H1 (cell line): ENCODE measurements around the gene CROT. TPM values are rescaled to one million over a fixed set of nuclear protein-coding genes. Genes with fewer than 3 reads are reported as not detected.

Source experiments
- CTCF ChIA-PET: fragments of 300-600 bp; sonication (Branson Sonifier 250); formaldehyde crosslinking; loops from one replicate; lab custom pipeline; 2021; ENCODE audit not compliant: partially characterized antibody; lab: Charles Lee
- POLR2A ChIA-PET: fragments of 300-600 bp; sonication (Branson Sonifier 250); formaldehyde crosslinking; loops from one replicate; lab custom pipeline; 2021; ENCODE audit warnings: inconsistent platforms; ENCODE audit not compliant: partially characterized antibody; lab: Charles Lee
- DNase-seq, 2 experiments: peaks; one replicate each; pipeline versions ENCODE4 v3.0.0 to v3.0.0-alpha.2; 2010 to 2022; ENCODE audit warnings: low spot score in 2 of 2, low read depth in 1 of 2, mixed read lengths in 1 of 2
- FAIRE-seq: peaks from 2 replicates; lab custom pipeline; 2011; peaks lifted over from hg19 to GRCh38; lab: Jason Lieb, UNC
- H2AFZ ChIP-seq: 2 replicates; pipeline ENCODE4 v1.8.1; 2012; ENCODE audit warnings: low read length, inconsistent platforms
- H2AK5ac ChIP-seq: 2 replicates; pipeline ENCODE4 v1.6.1; 2013; ENCODE audit warnings: low read depth, low read length
- H2BK120ac ChIP-seq: replicated peaks from 2 replicates; pipeline ENCODE3; 2013; ENCODE audit warnings: low read depth, low read length, inconsistent platforms
- H2BK12ac ChIP-seq: 2 replicates; pipeline ENCODE4 v1.6.1; 2013; ENCODE audit warnings: low read depth, low read length
- H2BK15ac ChIP-seq: 2 replicates; pipeline ENCODE4 v1.6.1; 2013; ENCODE audit warnings: low read length
- H2BK20ac ChIP-seq: 2 replicates; pipeline ENCODE4 v1.6.1; 2013; ENCODE audit warnings: low read length
- H2BK5ac ChIP-seq: 2 replicates; pipeline ENCODE4 v1.6.1; 2013; ENCODE audit warnings: low read depth, low read length
- H3K14ac ChIP-seq: 2 replicates; pipeline ENCODE4 v1.6.1; 2013; ENCODE audit warnings: inconsistent platforms; ENCODE audit not compliant: insufficient read length
- H3K18ac ChIP-seq: 2 replicates; pipeline ENCODE4 v1.6.1; 2013; ENCODE audit warnings: low read length; ENCODE audit errors: extremely low read depth
- H3K23ac ChIP-seq: 2 replicates; pipeline ENCODE4 v1.6.1; 2013; ENCODE audit warnings: inconsistent platforms; ENCODE audit not compliant: insufficient read length
- H3K23me2 ChIP-seq: 2 replicates; pipeline ENCODE4 v1.6.1; 2013; ENCODE audit warnings: low read depth, low read length
- H3K27ac ChIP-seq: 2 replicates; pipeline ENCODE4 v1.6.1; 2011; ENCODE audit warnings: low read depth, low read length, inconsistent platforms
- H3K27me3 ChIP-seq, 4 experiments: replicated peaks in 1 of 4; 1 replicate in 1 of 4; 2 replicates in 3 of 4; pipeline versions ENCODE4 v1.6.1 to v1.8.1; 2011 to 2013; ENCODE audit warnings: low read length in 3 of 4, mild to moderate bottlenecking in 3 of 4, inconsistent platforms in 2 of 4, mixed read lengths in 2 of 4, moderate library complexity in 1 of 4; ENCODE audit not compliant: control insufficient read depth in 3 of 4, insufficient read depth in 3 of 4; ENCODE audit errors: extremely low read depth in 1 of 4
- H3K36me3 ChIP-seq, 4 experiments: 2 replicates each; pipeline versions ENCODE4 v1.6.1 to v1.8.1; 2011 to 2013; ENCODE audit warnings: mild to moderate bottlenecking in 4 of 4, low read length in 3 of 4, moderate library complexity in 2 of 4, control low read depth in 1 of 4, inconsistent platforms in 1 of 4; ENCODE audit not compliant: insufficient read depth in 4 of 4, control insufficient read depth in 2 of 4
- H3K4ac ChIP-seq: replicated peaks from 2 replicates; pipeline ENCODE3; 2013; ENCODE audit warnings: low read length, low read depth, mixed read lengths, inconsistent platforms; ENCODE audit not compliant: insufficient read length
- H3K4me1 ChIP-seq, 4 experiments: replicated peaks in 1 of 4; 1 replicate in 1 of 4; 2 replicates in 3 of 4; pipeline versions ENCODE4 v1.6.1 to v1.8.1; 2011 to 2013; ENCODE audit warnings: low read length in 3 of 4, inconsistent platforms in 2 of 4, mixed read lengths in 1 of 4; ENCODE audit not compliant: insufficient read depth in 4 of 4, control insufficient read depth in 3 of 4
- H3K4me2 ChIP-seq, 2 experiments: 2 replicates each; pipeline versions ENCODE4 v1.6.1 to v1.8.1; 2011 to 2013; ENCODE audit warnings: low read depth in 2 of 2, low read length in 2 of 2, control low read depth in 1 of 2, inconsistent platforms in 1 of 2, mild to moderate bottlenecking in 1 of 2; ENCODE audit not compliant: insufficient read depth in 1 of 2
- H3K4me3 ChIP-seq, 4 experiments: fragments of 200-600, 300-600 bp in 1 of 4; sonication (generic), shearing (Covaris generic), sonication (Bioruptor Twin) in 1 of 4; 2 replicates each; pipeline versions ENCODE4 v1.5.1 to v1.8.1; 2011 to 2016; ENCODE audit warnings: low read length in 4 of 4, low read depth in 3 of 4, control low read depth in 2 of 4, inconsistent platforms in 2 of 4, mild to moderate bottlenecking in 2 of 4, mixed read lengths in 1 of 4, moderate library complexity in 1 of 4; ENCODE audit not compliant: insufficient read depth in 2 of 4; ENCODE audit errors: extremely low read depth in 1 of 4
- H3K56ac ChIP-seq: replicated peaks from 2 replicates; pipeline ENCODE3; 2013; ENCODE audit warnings: low read depth, mild to moderate bottlenecking, mixed read lengths, low read length, inconsistent platforms; ENCODE audit not compliant: insufficient read length
- H3K79me1 ChIP-seq: 2 replicates; pipeline ENCODE4 v1.6.1; 2013; ENCODE audit warnings: low read depth, low read length, control low read depth
- H3K79me2 ChIP-seq, 2 experiments: 2 replicates each; pipeline versions ENCODE4 v1.6.1 to v1.8.1; 2012 to 2013; ENCODE audit warnings: low read length in 2 of 2, mild to moderate bottlenecking in 2 of 2, inconsistent platforms in 1 of 2; ENCODE audit not compliant: insufficient read depth in 2 of 2, control insufficient read depth in 1 of 2
- H3K9ac ChIP-seq, 4 experiments: replicated peaks in 1 of 4; 1 replicate in 1 of 4; 2 replicates in 3 of 4; pipeline versions ENCODE4 v1.6.1 to v1.8.1; 2011 to 2013; ENCODE audit warnings: low read depth in 3 of 4, low read length in 3 of 4, control low read depth in 2 of 4, mild to moderate bottlenecking in 2 of 4, moderate library complexity in 2 of 4, inconsistent platforms in 1 of 4; ENCODE audit errors: extremely low read depth in 1 of 4
- H3K9me3 ChIP-seq, 2 experiments: 2 replicates each; pipeline versions ENCODE4 v1.6.1 to v1.8.1; 2012 to 2013; ENCODE audit warnings: mild to moderate bottlenecking in 2 of 2, moderate library complexity in 2 of 2, control low read depth in 1 of 2, inconsistent platforms in 1 of 2, low read depth in 1 of 2, low read length in 1 of 2, mixed read lengths in 1 of 2; ENCODE audit not compliant: insufficient read depth in 2 of 2
- H4K20me1 ChIP-seq, 2 experiments: replicated peaks in 1 of 2; 2 replicates each; pipeline versions ENCODE3 to v1.8.1; 2011 to 2013; ENCODE audit warnings: inconsistent platforms in 2 of 2, low read length in 2 of 2, mild to moderate bottlenecking in 1 of 2; ENCODE audit not compliant: insufficient read depth in 2 of 2, control insufficient read depth in 1 of 2
- H4K5ac ChIP-seq: 2 replicates; pipeline ENCODE4 v1.6.1; 2013; ENCODE audit warnings: low read length, low read depth, mixed read lengths, inconsistent platforms; ENCODE audit not compliant: insufficient read length
- H4K8ac ChIP-seq: 2 replicates; pipeline ENCODE4 v1.8.0; 2013; ENCODE audit warnings: mild to moderate bottlenecking, moderate library complexity, low read length, inconsistent platforms; ENCODE audit not compliant: insufficient read depth; ENCODE audit errors: extremely low read depth
- H4K91ac ChIP-seq: replicated peaks from 2 replicates; pipeline ENCODE3; 2013; ENCODE audit warnings: low read length, mixed read lengths, inconsistent platforms; ENCODE audit not compliant: insufficient read length
- CTBP2 ChIP-seq: IDR thresholded peaks from 2 replicates; pipeline ENCODE4 v1.7.0; 2011; ENCODE audit warnings: borderline replicate concordance, mild to moderate bottlenecking, moderate library complexity, mixed read lengths, low read length; ENCODE audit not compliant: insufficient read depth, insufficient read length
- RNF2 ChIP-seq: fragments of 200-900, 300-1000 bp; sonication (generic); IDR thresholded peaks from 2 replicates; pipeline ENCODE4 v1.7.1; 2016; ENCODE audit warnings: borderline replicate concordance, low read depth, mild to moderate bottlenecking, antibody characterized with exemption, low read length; ENCODE audit not compliant: poor library complexity, severe bottlenecking; ENCODE audit errors: missing control alignments
- TEAD4 ChIP-seq: IDR thresholded peaks from 2 replicates; pipeline ENCODE4 v1.6.1; 2012; ENCODE audit warnings: low read depth, low read length, inconsistent platforms, mixed read lengths
- WGBS, 2 experiments: shearing (Covaris generic) in 1 of 2; methylation state at CpG; one replicate each; pipeline versions ENCODE4 v1.1.6 to v1.1.7; 2013 to 2015; ENCODE audit warnings: low lambda C conversion rate in 2 of 2, mixed read lengths in 2 of 2, inconsistent platforms in 1 of 2, low coverage in 1 of 2, missing lambda C conversion rate in 1 of 2; ENCODE audit not compliant: insufficient replicate concordance in 2 of 2, insufficient coverage in 1 of 2, insufficient read length in 1 of 2; ENCODE audit errors: extremely low coverage in 1 of 2, missing lambda C conversion rate in 1 of 2; 5-methylcytosine and 5-hydroxymethylcytosine counted together
- polyA plus RNA-seq, 7 experiments: library from polyadenylated mRNA; depleted of rRNA in 3 of 7; stranded (reverse) in 5 of 7; unstranded in 2 of 7; fragments of >200 nt in 5 of 7; fragments of 200-250 nt in 2 of 7; gene quantifications; 1 replicate in 5 of 7; 2 replicates in 1 of 7; 4 replicates in 1 of 7; pipeline versions ENCODE4 v1.2.1 to v1.2.3, GENCODE V29; 2011 to 2013; ENCODE audit warnings: missing spikeins in 2 of 7, mixed read lengths in 2 of 7
- total RNA-seq: library from RNA; stranded (reverse); fragmentation: NEBNext Ultra II Directional; extraction: Animal tissue kit (Norgen Biotek cat#: 25700); gene quantifications from 2 replicates; pipeline ENCODE4 v1.2.1, GENCODE V29; 2021

Gene CROT
- total and polyA plus RNA-seq, 2 of the 8 experiments (the other 6 are each of a cell fraction or from before 2014, with no cell fraction given), result 2.2 to 5.6 TPM

GRCh38 chr7:87347207-87347606 lies 1.7 kb downstream of the CROT start:
- Histone ChIP-seq H3K4me3 (no peak overlapping the region), H4K5ac (no peak overlapping the region), H3K4me1 (peaks cover 0 to 2% (median 0%) of the 10 kb centered on the region in 4 experiments; a peak in 1 of 7 replicates), H3K9me3 (peaks cover 2% of the 10 kb centered on the region in 2 experiments; a peak in 2 of 4 replicates), H3K56ac (no peak overlapping the region), H3K79me2 (no peaks in the 10 kb centered on the region), H2AK5ac (no peak overlapping the region), H3K9ac (no peak overlapping the region), H3K27me3 (peaks cover 0 to 5% (median 0%) of the 10 kb centered on the region in 4 experiments; a peak in 2 of 7 replicates), H3K18ac (no peak overlapping the region), H4K20me1 (no peaks in the 10 kb centered on the region), H3K27ac (no peak overlapping the region), H4K91ac (no peak overlapping the region), H2BK120ac (no peak overlapping the region), H3K4me2 (no peak overlapping the region), H4K8ac (no peak overlapping the region), H3K14ac (no peak overlapping the region), H2BK20ac (no peak overlapping the region), H2AFZ (no peak overlapping the region), H3K79me1 (no peaks in the 10 kb centered on the region), H2BK15ac (no peak overlapping the region), H3K23me2 (peaks cover 6% of the 10 kb centered on the region), H2BK5ac (no peak overlapping the region), H3K36me3 (peaks cover 0 to 29% (median 6%) of the 10 kb centered on the region in 4 experiments; a peak in 3 of 8 replicates), H3K23ac (no peak overlapping the region), H3K4ac (no peak overlapping the region), H2BK12ac (no peak overlapping the region)
- 78% methylated on average over 1 of the region's 1 CpG; no CpG with 5 or more reads in 1 of the 2 experiments for WGBS, 2 experiments
- FAIRE-seq (no peak), DNase-seq (no peak)
- CTCF ChIA-PET, result interaction anchor here (1.0 kb wide), 1 partner anchor 99 kb away, joined by 3 read pairs; no protein-coding TSS in a partner anchor
- TF ChIP-seq TEAD4 (no peak), RNF2 (no peak), CTBP2 (no peak)
- POLR2A ChIA-PET, result no interaction called here
